ENCODE data around the gene C20orf144. TPM values are rescaled to one million over a fixed set of nuclear protein-coding genes. Genes with fewer than 3 reads are reported as not detected.

The C20orf144 gene
- total RNA-seq, 4 donors from 2014 or later: not detected

- intact Hi-C loops (cut with DNase I): no loop called here
Measured at GRCh38 chr20:33658929-33659328, 3.2 kb upstream of the C20orf144 start.

GRCh38 chr20:33659341-33660034 is 2.6 kb upstream of the C20orf144 start:
- no peaks in the 10 kb centered on the region for H3K27me3 ChIP-seq
- no CpG with 5 or more reads among the region's 32 CpGs for WGBS, 2 donors
- intact Hi-C loops (cut with DNase I): no loop called here
- peaks cover 10 to 39% (median 10%) of the 10 kb centered on the region in 3 donors for H3K36me3 ChIP-seq
- DNase-seq: no peak
- no peak overlapping the region for H3K4me3 ChIP-seq
- TF ChIP-seq CTCF (IDR thresholded peaks at IDR 0.05) (no peak), POLR2A (IDR thresholded peaks at IDR 0.05) (no peak)
- peaks cover 13 to 38% (median 19%) of the 10 kb centered on the region in 3 donors for H3K4me1 ChIP-seq
- H3K27ac ChIP-seq: no peak overlapping the region
- no peaks in the 10 kb centered on the region for H3K9me3 ChIP-seq

More at GRCh38 chr20:33658929-33659328, 3.2 kb upstream of the C20orf144 start:
- DNase-seq: no peak
- no peak overlapping the region for H3K27ac ChIP-seq
- H3K27me3 ChIP-seq: no peaks in the 10 kb centered on the region
- peaks cover 10 to 38% (median 18%) of the 10 kb centered on the region in 3 donors for H3K4me1 ChIP-seq
- H3K36me3 ChIP-seq: peaks cover 10 to 39% (median 10%) of the 10 kb centered on the region in 3 donors
- H3K4me3 ChIP-seq: no peak overlapping the region
- TF ChIP-seq CTCF (IDR thresholded peaks at IDR 0.05) (no peak), POLR2A (IDR thresholded peaks at IDR 0.05) (no peak)
- 93 to 100% methylated on average over 2 of the region's 4 CpGs for WGBS, 2 donors
- no peaks in the 10 kb centered on the region for H3K9me3 ChIP-seq

DNA sequence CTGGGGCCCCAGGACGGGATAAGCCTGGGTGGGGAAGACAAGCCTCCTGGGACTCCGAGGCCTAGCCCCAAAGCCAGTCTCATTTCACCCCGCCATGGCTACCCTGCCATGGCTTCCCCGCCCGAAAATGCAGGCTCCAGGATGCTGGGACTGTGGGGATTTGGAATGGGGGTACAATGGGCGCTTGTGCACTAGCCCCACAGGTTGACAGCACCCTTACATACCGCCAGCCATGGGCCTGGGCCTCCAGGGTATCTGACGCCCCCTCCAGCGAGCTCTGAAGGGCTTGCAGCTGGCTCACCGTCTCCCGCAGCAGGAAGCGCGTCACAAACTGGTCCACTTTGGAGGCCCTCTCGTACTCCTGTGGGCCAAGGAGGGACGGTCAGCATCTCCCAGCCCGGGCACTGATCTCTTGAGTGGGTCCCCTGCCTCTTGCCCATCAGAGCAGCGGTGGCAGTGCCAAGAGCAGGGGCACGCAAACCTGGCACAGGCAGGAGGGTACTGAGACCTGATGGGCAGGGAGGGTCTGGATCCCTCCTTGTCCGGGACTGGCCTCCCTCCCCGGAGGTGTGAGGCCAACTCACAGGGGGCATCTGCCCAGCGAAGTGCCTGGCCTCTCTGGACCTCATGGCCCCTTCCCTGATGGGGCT is 2.0 kb upstream of the C20orf144 start:
- TF ChIP-seq POLR2A (IDR thresholded peaks at IDR 0.05): no peak
- no peak for TF ChIP-seq CTCF (IDR thresholded peaks at IDR 0.05)
- H3K36me3 ChIP-seq: peaks cover 10 to 39% (median 10%) of the 10 kb centered on the region in 3 donors
- no peak overlapping the region for H3K4me3 ChIP-seq
- no peak for DNase-seq
- H3K27ac ChIP-seq: no peak overlapping the region
- 90% methylated on average over 2 of the region's 21 CpGs; no CpG with 5 or more reads in 1 of the 2 donors for WGBS, 2 donors
- intact Hi-C loops (cut with DNase I): no loop called here
- no peaks in the 10 kb centered on the region for H3K27me3 ChIP-seq
- no peaks in the 10 kb centered on the region for H3K9me3 ChIP-seq
- H3K4me1 ChIP-seq: peaks cover 13 to 35% (median 15%) of the 10 kb centered on the region in 3 donors

DNA sequence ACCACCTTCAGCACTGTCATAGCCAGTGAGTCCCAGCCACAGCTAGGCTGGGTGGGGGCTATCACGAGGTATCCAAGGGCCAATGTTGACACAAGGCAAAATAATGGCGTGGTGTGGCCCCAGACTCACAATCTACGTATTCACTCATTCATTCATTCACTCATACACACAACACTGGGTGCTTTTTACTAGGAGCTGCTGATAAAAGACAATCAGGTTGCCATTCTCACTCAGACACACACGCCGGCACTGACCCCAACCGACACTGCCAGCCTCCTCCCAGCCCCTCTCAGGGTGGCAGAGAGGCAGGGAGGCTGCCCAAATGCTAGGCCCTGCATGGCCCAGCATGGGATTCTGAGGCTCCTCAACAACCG is 1.5 kb upstream of the C20orf144 start:
- no peak overlapping the region for H3K27ac ChIP-seq
- H3K36me3 ChIP-seq: peaks cover 10 to 39% (median 10%) of the 10 kb centered on the region in 3 donors
- H3K4me1 ChIP-seq: peaks cover 13 to 33% (median 15%) of the 10 kb centered on the region in 3 donors
- DNase-seq: no peak
- intact Hi-C loops (cut with DNase I): no loop called here
- no peaks in the 10 kb centered on the region for H3K9me3 ChIP-seq
- no peak overlapping the region for H3K4me3 ChIP-seq
- WGBS, 2 donors: 89 to 92% methylated on average over 3 to 4 of the region's 7 CpGs
- H3K27me3 ChIP-seq: no peaks in the 10 kb centered on the region
- TF ChIP-seq POLR2A (IDR thresholded peaks at IDR 0.05): no peak

- WGBS, 2 donors: 0% methylated on average over 11 of the region's 84 CpGs; no CpG with 5 or more reads in 1 of the 2 donors
- H3K4me1 ChIP-seq: peaks cover 29 to 52% (median 39%) of the 10 kb centered on the region in 3 donors
- no peaks in the 10 kb centered on the region for H3K9me3 ChIP-seq
- no peak for DNase-seq
- intact Hi-C loops (cut with DNase I): no loop called here
- peaks cover 10 to 21% (median 10%) of the 10 kb centered on the region in 3 donors for H3K36me3 ChIP-seq
- peak in 2 of 6 experiments; percentile 15 to 21 for TF ChIP-seq CTCF (IDR thresholded peaks at IDR 0.05)
- TF ChIP-seq POLR2A (IDR thresholded peaks at IDR 0.05): peak in 3 of 4 donors; percentile 12 to 84 (median 74)
- no peaks in the 10 kb centered on the region for H3K27me3 ChIP-seq
- peak overlapping the region; percentile 51 to 83 (median 66) for H3K4me3 ChIP-seq
- H3K27ac ChIP-seq: peak overlapping the region; percentile 87 to 95 (median 90)
Measured at GRCh38 chr20:33663161-33664084, 1.3 kb downstream of the C20orf144 start.

Data from esophagus squamous epithelium (tissue), 5 donors.